Adrenal gland (tissue), 12 donors: ENCODE measurements around the gene GALNT12. TPM values are rescaled to one million over a fixed set of nuclear protein-coding genes. Genes with fewer than 3 reads are reported as not detected.
A peak's percentile ranks its signal among the peaks of the same experiment; 100 is the strongest.

Experiments used
- DNase-seq, 7 donors: peaks; one replicate each; pipeline ENCODE4 v3.0.0-alpha.2; 2019 to 2020
- H3K27ac ChIP-seq, 5 donors: fragments of 200-600 bp; sonication (generic) in 4 of 5; 1 replicate in 3 of 5; 2 replicates in 2 of 5; pipeline versions ENCODE4 v1.5.1 to v1.8.0; 2016 to 2020; ENCODE audit warnings: mild to moderate bottlenecking in 1 of 5
- H3K27me3 ChIP-seq: fragments of 200-600 bp; 2 replicates; pipeline ENCODE4 v1.8.0; 2021
- H3K36me3 ChIP-seq, 2 donors: fragments of 200-600 bp; replicated peaks in 1 of 2; 1 replicate in 1 of 2; 2 replicates in 1 of 2; pipeline versions ENCODE4 v1.5.1 to v1.8.0; 2018 to 2022
- H3K4me1 ChIP-seq, 2 donors: fragments of 200-600 bp; replicated peaks in 1 of 2; 1 replicate in 1 of 2; 2 replicates in 1 of 2; pipeline versions ENCODE4 v1.5.1 to v1.8.0; 2018 to 2021
- H3K4me3 ChIP-seq, 4 donors: fragments of 200-600 bp; sonication (generic) in 3 of 4; one replicate each; pipeline ENCODE4 v1.5.1; 2016 to 2018
- H3K9me3 ChIP-seq, 3 donors: fragments of 200-600 bp; sonication (generic) in 1 of 3; replicated peaks in 1 of 3; 1 replicate in 2 of 3; 2 replicates in 1 of 3; pipeline versions ENCODE4 v1.5.1 to v1.8.0; 2016 to 2021
- CTCF ChIP-seq, 6 experiments: fragments of 450-650 bp in 4 of 6; fragments of 200-600 bp in 2 of 6; sonication (generic) in 1 of 6; IDR thresholded peaks; 1 replicate in 5 of 6; 2 replicates in 1 of 6; pipeline versions ENCODE4 v1.5.1 to v1.8.0; 2016 to 2021; ENCODE audit warnings: antibody characterized with exemption in 6 of 6, mild to moderate bottlenecking in 2 of 6, moderate library complexity in 1 of 6
- POLR2A ChIP-seq, 2 donors: fragments of 450-650 bp; IDR thresholded peaks; one replicate each; pipeline ENCODE4 v1.6.1; 2017; ENCODE audit warnings: antibody characterized with exemption in 2 of 2, mild to moderate bottlenecking in 2 of 2, moderate library complexity in 1 of 2
- WGBS, 4 donors: extraction: QIAGEN DNeasy Blood & Tissue Kit in 2 of 4; methylation state at CpG; one replicate each; pipeline versions ENCODE4 v1.1.5 to v1.1.7; 2013 to 2017; 5-methylcytosine and 5-hydroxymethylcytosine counted together
- intact Hi-C, 2 donors: fragments of 100-400 bp; cut with DNase I; formaldehyde crosslinking; loops; one replicate each; pipeline versions ENCODE4 v1.14.1 to v1.15.0; 2022 to 2023
- polyA plus RNA-seq, 3 donors: library from polyadenylated mRNA; stranded (reverse); fragments of 200-250 nt in 2 of 3; fragments of 350-450 nt in 1 of 3; fragmentation: Illumina TruSeq in 1 of 3; extraction: RNeasy Lipid Tissue Mini Kit (QIAGEN cat#74804) in 1 of 3; gene quantifications; one replicate each; pipeline ENCODE4 v1.2.3, GENCODE V29; 2013 to 2014
- total RNA-seq, 9 donors: library from RNA; depleted of rRNA in 4 of 9; stranded (reverse); fragments of >200 nt in 4 of 9; fragments of 120-200 nt in 1 of 9; fragmentation: NEBNext Ultra II Directional in 1 of 9; extraction: Animal tissue kit (Norgen Biotek cat#: 25700) in 1 of 9; gene quantifications; one replicate each; pipeline versions ENCODE4 v1.1.0 to v1.2.4, GENCODE V29; 2013 to 2023
- donor health status: healthy with polysubstance abuse.
- donor health status: Bipolar disorder and iron deficiency.
- donor health status: DM: yes; HTN: yes; CAD: no.
- donor health status: DM: no; HTN: no; CAD: no.
- donor health status: DM: no; HTN: no; CAD: no.
- donor health status: DM: yes; HTN: yes; CAD: no.

GALNT12 gene
- total and polyA plus RNA-seq, 12 donors = 1.1 to 20.6 (median 4.2) TPM

- no peak overlapping the region for H3K4me3 ChIP-seq
- H3K27ac ChIP-seq = no peak overlapping the region
- intact Hi-C loops = loop anchor here in 1 of 2 donors (10.0 kb wide), 1 partner anchor 111 kb away; no protein-coding TSS in a partner anchor
- H3K9me3 ChIP-seq = no peaks in the 10 kb centered on the region
- no peaks in the 10 kb centered on the region for H3K36me3 ChIP-seq
- TF ChIP-seq CTCF (IDR thresholded peaks at IDR 0.05) (no peak), POLR2A (IDR thresholded peaks at IDR 0.05) (no peak)
- no peaks in the 10 kb centered on the region for H3K27me3 ChIP-seq
- no peak for DNase-seq
- H3K4me1 ChIP-seq = peaks cover 8 to 12% of the 10 kb centered on the region in 2 donors
- WGBS, 4 donors = 87 to 97% (median 89%) methylated on average over 2 of the region's 2 CpGs
These were observed 66.1 kb downstream of the GALNT12 start for GRCh38 chr9:98873526-98873925.

GRCh38 chr9:98873951-98874371 lies 66.5 kb downstream of the GALNT12 start:
- peak; percentile 75 to 89 (median 86) for DNase-seq
- intact Hi-C loops = loop anchor here in 1 of 2 donors (10.0 kb wide), 1 partner anchor 111 kb away; no protein-coding TSS in a partner anchor
- Histone ChIP-seq H3K4me1 (peaks cover 8 to 10% of the 10 kb centered on the region in 2 donors), H3K36me3 (no peaks in the 10 kb centered on the region), H3K9me3 (no peaks in the 10 kb centered on the region), H3K4me3 (no peak overlapping the region), H3K27ac (no peak overlapping the region), H3K27me3 (no peaks in the 10 kb centered on the region)
- TF ChIP-seq POLR2A (IDR thresholded peaks at IDR 0.05) = no peak
- TF ChIP-seq CTCF (IDR thresholded peaks at IDR 0.05) = no peak
- 36 to 58% (median 46%) methylated on average over 3 of the region's 3 CpGs for WGBS, 4 donors

DNA sequence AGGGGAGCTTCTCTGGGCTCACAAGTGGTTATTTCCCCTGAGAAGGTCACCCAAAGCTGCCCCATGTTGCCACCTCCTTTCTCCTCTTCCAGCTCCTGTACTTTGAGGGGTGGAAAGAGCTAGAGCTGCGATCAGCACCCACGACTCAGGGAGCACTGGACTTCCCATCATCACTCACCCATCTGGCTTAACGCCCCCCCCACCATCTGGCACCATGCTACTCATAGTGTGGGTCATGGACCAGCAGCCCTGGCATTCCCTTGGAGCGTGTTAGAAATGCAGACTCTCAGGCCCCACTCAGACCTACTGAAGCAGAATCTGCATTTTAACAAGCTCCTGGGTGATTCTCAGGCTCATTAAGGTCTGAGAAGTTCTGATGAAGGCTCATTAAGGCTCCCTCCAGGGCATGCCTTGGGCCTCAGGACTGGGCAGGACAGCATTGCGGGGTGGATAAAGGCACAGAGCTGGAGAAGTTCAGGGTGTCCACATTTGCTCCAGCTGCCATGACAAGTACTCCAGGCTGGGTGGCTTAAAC lies 67.3 kb downstream of the GALNT12 start:
- WGBS, 4 donors = 83 to 94% (median 90%) methylated on average over 5 of the region's 5 CpGs
- intact Hi-C loops = loop anchor here in 1 of 2 donors (10.0 kb wide), 1 partner anchor 110 kb away; no protein-coding TSS in a partner anchor
- no peak overlapping the region for H3K4me3 ChIP-seq
- no peak overlapping the region for H3K27ac ChIP-seq
- H3K9me3 ChIP-seq = no peaks in the 10 kb centered on the region
- H3K4me1 ChIP-seq = peaks cover 8 to 16% of the 10 kb centered on the region in 2 donors
- no peak for TF ChIP-seq POLR2A (IDR thresholded peaks at IDR 0.05)
- TF ChIP-seq CTCF (IDR thresholded peaks at IDR 0.05) = no peak
- DNase-seq = peak in 2 of 7 donors; percentile 16 to 39
- H3K36me3 ChIP-seq = no peaks in the 10 kb centered on the region
- H3K27me3 ChIP-seq = no peaks in the 10 kb centered on the region

- intact Hi-C loops = loop anchor here in 1 of 2 donors (10.0 kb wide), 1 partner anchor 109 kb away; no protein-coding TSS in a partner anchor
These were observed 68.1 kb downstream of the GALNT12 start for GRCh38 chr9:98875536-98875935.

More at GRCh38 chr9:98875536-98875935, 68.1 kb downstream of the GALNT12 start:
- no peak overlapping the region for H3K27ac ChIP-seq
- H3K36me3 ChIP-seq = no peaks in the 10 kb centered on the region
- WGBS, 4 donors = 76 to 100% (median 88%) methylated on average over 2 to 5 of the region's 5 CpGs
- H3K9me3 ChIP-seq = no peaks in the 10 kb centered on the region
- H3K27me3 ChIP-seq = no peaks in the 10 kb centered on the region
- DNase-seq = peak in 2 of 7 donors; percentile 12 to 25
- no peak overlapping the region for H3K4me3 ChIP-seq
- no peak for TF ChIP-seq CTCF (IDR thresholded peaks at IDR 0.05)
- TF ChIP-seq POLR2A (IDR thresholded peaks at IDR 0.05) = no peak
- peaks cover 8 to 23% of the 10 kb centered on the region in 2 donors for H3K4me1 ChIP-seq
